ENCODE measurements around the gene OSBPL6.

The OSBPL6 gene

GRCh38 chr2:178191511-178191910 lies 2.8 kb upstream of the OSBPL6 start:
- no peak for ATAC-seq
- TF ChIP-seq PPARA (CRISPR knock-in tag; IDR thresholded peaks at IDR 0.05; ENCODE audit: borderline replicate concordance) (no peak), ZFP30 (CRISPR knock-in tag; IDR thresholded peaks at IDR 0.05) (no peak), RARB (CRISPR knock-in tag; IDR thresholded peaks at IDR 0.05) (no peak), OSR1 (CRISPR knock-in tag; IDR thresholded peaks at IDR 0.05) (no peak), TSHZ2 (CRISPR knock-in tag; IDR thresholded peaks at IDR 0.05) (no peak), ZNF565 (CRISPR knock-in tag; conservative IDR thresholded peaks at IDR 0.05; ENCODE audit: low read depth) (no peak), ESRRG (CRISPR knock-in tag; IDR thresholded peaks at IDR 0.05) (no peak), ZC3H10 (CRISPR knock-in tag; IDR thresholded peaks at IDR 0.05) (no peak), PATZ1 (CRISPR knock-in tag; IDR thresholded peaks at IDR 0.05; ENCODE audit: borderline replicate concordance) (no peak), BACH2 (CRISPR knock-in tag; IDR thresholded peaks at IDR 0.05; ENCODE audit: borderline replicate concordance) (no peak), TCF4 (CRISPR knock-in tag; IDR thresholded peaks at IDR 0.05; ENCODE audit: borderline replicate concordance) (no peak), ZFP3 (CRISPR knock-in tag; IDR thresholded peaks at IDR 0.05) (no peak), ISL1 (CRISPR knock-in tag; IDR thresholded peaks at IDR 0.05) (no peak), TOX (CRISPR knock-in tag; IDR thresholded peaks at IDR 0.05; ENCODE audit: borderline replicate concordance) (no peak), SNAI2 (CRISPR knock-in tag; IDR thresholded peaks at IDR 0.05) (no peak), ZNF8 (CRISPR knock-in tag; IDR thresholded peaks at IDR 0.05) (no peak), CREB5 (CRISPR knock-in tag; IDR thresholded peaks at IDR 0.05; ENCODE audit: low read depth) (no peak), GLIS3 (CRISPR knock-in tag; IDR thresholded peaks at IDR 0.05) (no peak), ZNF70 (CRISPR knock-in tag; IDR thresholded peaks at IDR 0.05) (no peak)
- TF ChIP-seq, protein P1, sequence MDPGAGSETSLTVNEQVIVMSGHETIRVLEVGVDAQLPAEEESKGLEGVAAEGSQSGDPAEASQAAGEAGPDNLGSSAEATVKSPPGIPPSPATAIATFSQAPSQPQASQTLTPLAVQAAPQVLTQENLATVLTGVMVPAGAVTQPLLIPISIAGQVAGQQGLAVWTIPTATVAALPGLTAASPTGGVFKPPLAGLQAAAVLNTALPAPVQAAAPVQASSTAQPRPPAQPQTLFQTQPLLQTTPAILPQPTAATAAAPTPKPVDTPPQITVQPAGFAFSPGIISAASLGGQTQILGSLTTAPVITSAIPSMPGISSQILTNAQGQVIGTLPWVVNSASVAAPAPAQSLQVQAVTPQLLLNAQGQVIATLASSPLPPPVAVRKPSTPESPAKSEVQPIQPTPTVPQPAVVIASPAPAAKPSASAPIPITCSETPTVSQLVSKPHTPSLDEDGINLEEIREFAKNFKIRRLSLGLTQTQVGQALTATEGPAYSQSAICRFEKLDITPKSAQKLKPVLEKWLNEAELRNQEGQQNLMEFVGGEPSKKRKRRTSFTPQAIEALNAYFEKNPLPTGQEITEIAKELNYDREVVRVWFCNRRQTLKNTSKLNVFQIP (CRISPR knock-in tag; IDR thresholded peaks at IDR 0.05; ENCODE audit: borderline replicate concordance, low read depth) = no peak

DNA sequence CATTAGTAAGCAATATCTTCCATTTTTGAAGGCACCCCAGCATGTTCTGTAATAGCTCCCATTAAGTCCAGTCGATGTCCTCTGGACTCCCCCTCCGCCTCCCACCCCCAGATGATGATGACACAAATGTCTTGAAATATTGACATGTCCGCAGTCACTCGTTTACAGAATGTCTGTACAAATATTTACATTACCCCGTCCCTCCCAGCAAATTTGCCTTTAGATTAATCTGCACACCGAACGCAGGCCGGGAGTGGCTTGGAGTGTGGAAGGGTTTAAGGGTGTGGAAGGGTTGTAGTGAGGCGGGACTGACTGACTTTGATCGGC lies 853 bp upstream of the OSBPL6 start:
- ATAC-seq = peak; percentile 23
- TF ChIP-seq TOX (CRISPR knock-in tag; IDR thresholded peaks at IDR 0.05; ENCODE audit: borderline replicate concordance) (no peak), RARB (CRISPR knock-in tag; IDR thresholded peaks at IDR 0.05) (no peak), CSRNP3 (CRISPR knock-in tag; IDR thresholded peaks at IDR 0.05) (no peak), CREB5 (CRISPR knock-in tag; IDR thresholded peaks at IDR 0.05; ENCODE audit: low read depth) (no peak), SNAI2 (CRISPR knock-in tag; IDR thresholded peaks at IDR 0.05) (no peak), ARNTL (CRISPR knock-in tag; IDR thresholded peaks at IDR 0.05; ENCODE audit: borderline replicate concordance, low read depth) (no peak), ZNF565 (CRISPR knock-in tag; conservative IDR thresholded peaks at IDR 0.05; ENCODE audit: low read depth) (no peak), GLIS3 (CRISPR knock-in tag; IDR thresholded peaks at IDR 0.05) (no peak), PATZ1 (CRISPR knock-in tag; IDR thresholded peaks at IDR 0.05; ENCODE audit: borderline replicate concordance) (no peak), ZNF70 (CRISPR knock-in tag; IDR thresholded peaks at IDR 0.05) (no peak), ESRRG (CRISPR knock-in tag; IDR thresholded peaks at IDR 0.05) (no peak)
